ENCODE measurements around the gene CNNM2.
A peak's percentile ranks its signal among the peaks of the same experiment; 100 is the strongest.
"Not testable (repeated sequence)": the region's sequence is repeated elsewhere in the genome, so short reads cannot be mapped to it uniquely, and the experiment has no call there.

The CNNM2 gene

DNA sequence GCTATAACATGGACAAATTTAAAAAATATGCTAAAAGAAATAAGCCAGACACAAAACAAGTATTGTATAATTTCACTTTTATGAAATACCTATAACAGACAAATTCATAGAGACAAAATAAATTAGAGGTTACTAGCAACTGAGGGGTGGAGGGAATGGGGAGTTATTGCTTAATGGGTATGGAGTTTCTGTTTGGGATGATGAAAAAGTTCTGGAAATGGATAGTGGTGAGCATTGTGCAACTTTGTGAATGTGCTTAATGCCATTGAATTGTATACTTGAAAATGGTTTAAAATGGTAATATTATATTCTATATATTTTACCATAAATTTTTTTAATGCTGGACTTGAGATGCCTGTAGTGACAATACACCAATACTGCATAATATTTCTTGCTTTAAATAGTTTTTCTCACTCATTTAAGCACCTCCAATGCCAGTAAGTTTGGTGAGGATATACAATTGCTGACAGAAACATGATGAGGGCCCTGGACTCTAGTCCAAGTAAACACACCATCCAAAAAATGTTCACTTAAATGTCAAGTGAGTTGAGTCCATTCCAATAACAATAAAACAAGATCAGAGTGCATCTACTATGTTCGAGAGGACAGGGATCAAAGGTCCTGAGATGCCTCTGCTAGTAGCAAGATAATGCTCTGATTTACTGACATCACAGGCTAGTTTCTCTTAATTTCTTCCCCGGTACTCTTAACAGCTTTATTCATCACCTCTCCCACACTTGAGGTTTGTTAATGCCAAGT is 203.1 kb downstream of the CNNM2 start:
- TF ChIP-seq, protein P1, sequence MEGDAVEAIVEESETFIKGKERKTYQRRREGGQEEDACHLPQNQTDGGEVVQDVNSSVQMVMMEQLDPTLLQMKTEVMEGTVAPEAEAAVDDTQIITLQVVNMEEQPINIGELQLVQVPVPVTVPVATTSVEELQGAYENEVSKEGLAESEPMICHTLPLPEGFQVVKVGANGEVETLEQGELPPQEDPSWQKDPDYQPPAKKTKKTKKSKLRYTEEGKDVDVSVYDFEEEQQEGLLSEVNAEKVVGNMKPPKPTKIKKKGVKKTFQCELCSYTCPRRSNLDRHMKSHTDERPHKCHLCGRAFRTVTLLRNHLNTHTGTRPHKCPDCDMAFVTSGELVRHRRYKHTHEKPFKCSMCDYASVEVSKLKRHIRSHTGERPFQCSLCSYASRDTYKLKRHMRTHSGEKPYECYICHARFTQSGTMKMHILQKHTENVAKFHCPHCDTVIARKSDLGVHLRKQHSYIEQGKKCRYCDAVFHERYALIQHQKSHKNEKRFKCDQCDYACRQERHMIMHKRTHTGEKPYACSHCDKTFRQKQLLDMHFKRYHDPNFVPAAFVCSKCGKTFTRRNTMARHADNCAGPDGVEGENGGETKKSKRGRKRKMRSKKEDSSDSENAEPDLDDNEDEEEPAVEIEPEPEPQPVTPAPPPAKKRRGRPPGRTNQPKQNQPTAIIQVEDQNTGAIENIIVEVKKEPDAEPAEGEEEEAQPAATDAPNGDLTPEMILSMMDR (IDR thresholded peaks at IDR 0.05; ENCODE audit: low read depth, low read length, missing control alignments) = no peak
- no peak overlapping the region for H3K4me3 ChIP-seq (ENCODE audit: low read depth, low read length)
- no peak for DNase-seq (ENCODE audit: low read depth)

DNA sequence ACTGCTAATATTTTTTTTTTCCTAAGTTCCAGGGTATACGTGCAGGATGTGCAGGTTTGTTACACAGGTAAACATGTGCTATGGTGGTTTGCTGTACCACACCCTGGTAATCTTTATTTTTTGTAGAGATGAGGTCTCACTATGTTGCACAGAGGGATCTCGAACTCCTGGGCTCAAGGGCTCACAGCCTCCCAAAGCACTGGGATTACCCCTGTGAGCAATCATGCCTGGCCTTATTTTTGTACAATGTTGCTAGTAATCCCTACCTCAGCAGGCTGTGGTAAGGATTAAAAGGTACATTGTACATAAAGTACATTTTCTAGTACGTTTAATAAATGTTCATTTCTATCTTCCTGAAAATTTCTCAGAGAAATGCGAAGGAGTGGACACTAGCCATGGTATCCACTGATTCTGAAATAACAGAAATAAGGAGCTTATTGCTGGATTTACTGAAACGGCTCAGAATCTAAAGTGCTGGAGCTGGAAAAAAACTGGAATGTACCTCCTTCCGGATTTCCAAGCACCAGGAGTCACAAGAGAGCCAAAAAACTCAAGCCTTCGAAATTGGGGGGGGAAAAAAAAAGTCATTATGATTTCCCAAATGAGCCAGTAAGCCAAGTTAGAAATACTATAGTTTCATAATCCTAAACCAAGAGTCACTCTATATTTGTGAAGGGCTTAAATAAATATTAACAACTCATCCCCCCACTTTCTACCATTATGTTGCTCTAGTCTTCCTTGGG is 205.4 kb downstream of the CNNM2 start:
- DNase-seq (ENCODE audit: low read depth) = no peak
- no peak overlapping the region for H3K4me3 ChIP-seq (ENCODE audit: low read depth, low read length)
- TF ChIP-seq, protein P1 (IDR thresholded peaks at IDR 0.05; ENCODE audit: low read depth, low read length, missing control alignments) = no peak

DNA sequence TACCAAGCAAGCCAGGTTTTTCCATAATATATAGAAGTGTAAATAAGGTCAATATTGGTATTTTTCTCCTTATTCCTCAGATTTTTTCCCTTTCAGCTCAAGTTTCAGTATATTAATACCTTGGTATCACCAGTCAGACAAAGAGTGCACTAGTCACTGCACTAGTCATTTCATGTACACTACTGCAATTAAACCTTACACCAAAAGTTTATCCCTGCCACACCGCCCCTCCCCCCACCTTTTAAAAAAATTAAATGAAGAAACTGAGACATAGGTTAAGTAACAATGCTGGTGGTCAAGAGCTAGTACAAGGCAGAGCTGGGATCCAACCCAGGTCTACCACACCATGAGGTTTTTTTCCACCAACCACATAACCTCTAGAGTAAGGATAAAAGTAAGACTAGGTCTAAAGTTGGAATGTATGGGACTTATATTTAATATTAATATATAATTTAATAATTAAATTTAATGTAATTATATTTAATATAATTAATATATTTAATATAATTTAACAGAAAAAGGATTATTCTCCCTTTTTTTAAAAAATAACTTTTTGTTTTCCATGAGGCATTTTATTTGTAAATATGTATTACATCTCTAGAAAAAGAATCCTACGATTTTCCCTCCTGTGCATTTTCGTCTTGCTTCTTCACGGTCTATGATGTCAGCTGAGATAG is 206.5 kb downstream of the CNNM2 start:
- no peak overlapping the region for H3K4me3 ChIP-seq (ENCODE audit: low read depth, low read length)
- no peak for DNase-seq (ENCODE audit: low read depth)
- TF ChIP-seq, protein P1 (IDR thresholded peaks at IDR 0.05; ENCODE audit: low read depth, low read length, missing control alignments) = no peak

DNA sequence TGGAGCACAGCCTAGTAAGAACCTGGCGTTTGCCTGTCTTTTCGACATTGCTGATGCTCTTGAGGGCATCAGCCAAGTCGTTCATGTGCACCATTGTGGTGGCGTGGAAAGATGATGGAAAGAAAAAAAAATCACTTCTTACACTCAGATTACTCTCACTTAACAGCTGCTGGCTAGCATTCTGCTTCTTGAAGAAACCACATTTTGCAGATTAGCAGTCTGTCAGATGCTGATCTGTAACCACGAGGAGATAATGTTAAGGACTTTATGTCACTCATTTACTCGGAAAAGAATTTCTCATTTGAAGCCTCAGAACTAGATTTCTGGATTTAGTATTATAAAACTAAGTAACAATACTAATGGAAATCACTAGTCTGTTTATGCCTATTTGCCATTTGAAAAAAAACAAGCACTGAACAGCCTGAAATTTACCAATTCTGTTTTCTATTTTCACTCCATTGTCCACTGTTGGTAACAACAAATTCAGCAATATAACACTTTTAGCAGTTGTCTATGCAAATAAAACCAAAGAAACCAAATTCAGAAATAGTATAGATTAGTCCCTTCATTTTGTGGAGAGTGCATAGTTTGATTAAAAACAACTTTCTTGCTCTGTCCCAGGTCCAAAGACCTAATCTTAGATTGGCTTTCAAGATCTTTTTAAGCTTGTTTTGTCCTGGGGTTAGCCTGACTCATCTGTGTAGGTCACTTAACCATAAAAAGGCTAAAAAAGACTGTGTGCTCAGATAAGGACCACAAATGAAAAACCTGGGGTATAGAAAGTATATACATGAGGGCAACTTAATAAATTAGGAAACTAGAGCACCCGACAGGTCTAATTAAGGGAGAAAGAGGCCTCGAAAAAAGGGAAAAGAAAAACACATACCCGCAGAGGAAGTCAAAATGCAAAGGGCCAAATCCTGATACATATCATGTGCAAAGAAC is 207.5 kb downstream of the CNNM2 start:
- TF ChIP-seq, protein P1 (IDR thresholded peaks at IDR 0.05; ENCODE audit: low read depth, low read length, missing control alignments) = no peak
- H3K4me3 ChIP-seq (ENCODE audit: low read depth, low read length) = no peak overlapping the region; the same call in 1 of the 2 replicates
- DNase-seq (ENCODE audit: low read depth) = peak; percentile 71

DNA sequence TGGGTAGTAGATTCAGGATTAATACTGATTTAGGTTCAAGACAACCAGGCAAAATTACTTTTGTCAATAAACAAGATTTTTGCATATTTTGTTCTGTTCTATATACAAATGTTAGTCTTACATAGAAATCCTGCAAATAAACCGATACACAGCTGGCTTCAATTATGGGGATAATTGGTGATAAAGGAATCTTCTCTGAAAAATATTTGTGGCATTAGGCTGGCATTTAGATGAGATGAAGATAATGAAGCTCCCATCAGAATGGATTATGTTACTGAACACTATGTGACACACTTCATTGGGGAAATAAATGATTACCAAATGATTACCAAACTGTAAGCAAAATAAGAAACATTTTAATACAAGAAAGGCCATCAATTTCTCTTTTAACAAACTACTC is 209.1 kb downstream of the CNNM2 start:
- DNase-seq (ENCODE audit: low read depth) = no peak
- TF ChIP-seq, protein P1 (IDR thresholded peaks at IDR 0.05; ENCODE audit: low read depth, low read length, missing control alignments) = no peak
- no peak overlapping the region for H3K4me3 ChIP-seq (ENCODE audit: low read depth, low read length)

DNA sequence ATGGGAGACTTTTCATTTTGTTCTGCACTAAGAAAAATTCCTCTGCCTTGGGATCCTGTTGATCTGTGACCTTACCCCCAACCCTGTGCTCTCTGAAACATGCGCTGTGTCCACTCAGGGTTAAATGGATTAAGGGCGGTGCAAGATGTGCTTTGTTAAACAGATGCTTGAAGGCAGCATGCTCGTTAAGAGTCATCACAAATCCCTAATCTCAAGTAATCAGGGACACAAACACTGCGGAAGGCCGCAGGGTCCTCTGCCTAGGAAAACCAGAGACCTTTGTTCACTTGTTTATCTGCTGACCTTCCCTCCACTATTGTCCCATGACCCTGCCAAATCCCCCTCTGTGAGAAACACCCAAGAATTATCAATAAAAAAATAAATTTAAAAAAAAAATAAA is 212.1 kb downstream of the CNNM2 start:
- H3K4me3 ChIP-seq (ENCODE audit: low read depth, low read length); DNase-seq (ENCODE audit: low read depth): not testable (repeated sequence)

All from GM12864 (cell line).